Stimulated activated CD4-positive, alpha-beta T cell treated with anti-CD3 and anti-CD28 coated beads, Interleukin-1b, Interleukin-23, amount 100 ng/mL, for 24 hours (primary cell): ENCODE results near the gene NEDD4L.

ENCODE experiments used
- DNase-seq, 4 experiments: peaks; one replicate each; pipeline ENCODE4 v3.0.0-alpha.2; 2020; ENCODE audit warnings: low read depth in 4 of 4, low spot score in 1 of 4

NEDD4L gene

GRCh38 chr18:58051765-58052460, 7.9 kb downstream of the NEDD4L start:
- no peak for DNase-seq

- no peak for DNase-seq
Measured at GRCh38 chr18:58052960-58053359, 8.9 kb downstream of the NEDD4L start.

- DNase-seq, result no peak
Measured at GRCh38 chr18:58054041-58054781, 10.2 kb downstream of the NEDD4L start.

GRCh38 chr18:58055890-58056558, 12.0 kb downstream of the NEDD4L start:
- no peak for DNase-seq

GRCh38 chr18:58056852-58057251, 12.8 kb downstream of the NEDD4L start:
- no peak for DNase-seq

GRCh38 chr18:58057291-58057965, 13.4 kb downstream of the NEDD4L start:
- no peak for DNase-seq

GRCh38 chr18:58058720-58059119, 14.7 kb downstream of the NEDD4L start:
- DNase-seq, result no peak

GRCh38 chr18:58060254-58060653, 16.2 kb downstream of the NEDD4L start:
- no peak for DNase-seq

- no peak for DNase-seq
Measured at GRCh38 chr18:58061349-58061748, 17.3 kb downstream of the NEDD4L start.

- no peak for DNase-seq
Measured at GRCh38 chr18:58064406-58064998, 20.5 kb downstream of the NEDD4L start.

GRCh38 chr18:58065956-58066355, 21.9 kb downstream of the NEDD4L start:
- no peak for DNase-seq

GRCh38 chr18:58067601-58068000, 23.6 kb downstream of the NEDD4L start:
- DNase-seq, result no peak

GRCh38 chr18:58069099-58069498, 25.1 kb downstream of the NEDD4L start:
- no peak for DNase-seq

GRCh38 chr18:58069721-58070292, 25.8 kb downstream of the NEDD4L start:
- no peak for DNase-seq

GRCh38 chr18:58076052-58076451, 32.0 kb downstream of the NEDD4L start:
- DNase-seq, result no peak

- DNase-seq, result no peak
Measured at GRCh38 chr18:58077329-58077728, 33.3 kb downstream of the NEDD4L start.

GRCh38 chr18:58078889-58079573, 35.0 kb downstream of the NEDD4L start:
- DNase-seq, result no peak

GRCh38 chr18:58080451-58080850, 36.4 kb downstream of the NEDD4L start:
- no peak for DNase-seq

- no peak for DNase-seq
Measured at GRCh38 chr18:58087928-58088690, 44.1 kb downstream of the NEDD4L start.

- no peak for DNase-seq
Measured at GRCh38 chr18:58088691-58089065, 44.7 kb downstream of the NEDD4L start.
